Activated gamma-delta T cell treated with Interleukin-2 at 50 U/mL for 16 hours (primary cell): ENCODE data around the gene VWA8.
"Not testable (repeated sequence)": the region's sequence is repeated elsewhere in the genome, so short reads cannot be mapped to it uniquely, and the experiment has no call there.

Experiments
- DNase-seq: peaks from one replicate; pipeline ENCODE4 v3.0.0-alpha.2; 2020

Gene VWA8

DNA sequence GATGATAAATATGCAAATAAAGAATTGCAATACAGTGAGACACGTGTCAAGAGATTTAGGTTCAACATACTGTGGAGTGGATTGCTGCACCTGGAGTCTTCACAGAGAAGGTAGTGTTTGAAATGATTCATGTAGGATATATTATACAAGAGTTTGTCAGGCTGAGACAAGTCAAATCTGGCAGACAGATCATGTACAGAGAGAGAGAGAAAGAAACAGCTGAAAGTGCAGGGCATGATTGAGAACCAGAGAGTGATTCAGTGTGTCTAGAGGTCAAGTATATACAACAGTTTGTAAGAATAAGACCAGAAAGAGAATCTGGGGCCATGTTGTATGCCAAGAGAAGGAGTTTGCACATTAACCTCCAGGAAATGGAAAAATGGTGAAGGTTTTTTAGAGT lies 2.1 kb upstream of the VWA8 start:
- DNase-seq = no peak

DNA sequence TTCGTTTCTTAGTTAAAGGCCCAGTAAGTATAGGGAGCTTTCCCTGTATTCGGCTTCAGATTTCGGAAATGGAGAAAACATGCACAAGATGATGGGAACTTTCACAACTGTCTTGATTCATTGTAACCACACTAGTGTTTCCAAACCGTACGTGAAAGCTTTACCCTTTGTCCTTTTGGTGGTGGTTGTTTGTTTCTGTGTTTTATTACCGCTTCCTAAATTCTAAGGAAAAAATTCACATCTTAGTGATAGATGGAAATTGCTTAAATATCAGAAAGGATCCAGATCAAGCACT lies 504 bp upstream of the VWA8 start:
- no peak for DNase-seq

DNA sequence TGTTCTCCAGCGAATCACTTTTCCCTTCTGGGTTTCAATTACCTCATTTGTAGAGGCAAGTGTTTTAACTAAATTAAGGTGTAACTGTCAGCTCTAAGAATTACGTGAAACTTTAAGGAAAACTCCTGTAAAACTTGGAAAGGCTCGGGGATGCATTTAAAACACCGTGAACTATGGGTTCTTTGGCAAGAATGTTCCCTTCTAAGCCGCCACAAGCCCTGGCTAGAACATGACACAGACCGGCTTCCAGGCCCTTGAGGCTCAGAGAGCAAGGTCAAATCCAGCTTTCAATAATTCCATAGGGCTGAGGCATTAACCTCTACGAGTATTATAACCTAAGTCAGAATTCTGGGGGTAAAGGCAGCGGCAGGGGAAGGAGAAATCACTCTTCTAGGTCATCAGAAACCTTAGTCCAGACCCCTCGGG lies 685 bp downstream of the VWA8 start:
- DNase-seq = no peak

DNA sequence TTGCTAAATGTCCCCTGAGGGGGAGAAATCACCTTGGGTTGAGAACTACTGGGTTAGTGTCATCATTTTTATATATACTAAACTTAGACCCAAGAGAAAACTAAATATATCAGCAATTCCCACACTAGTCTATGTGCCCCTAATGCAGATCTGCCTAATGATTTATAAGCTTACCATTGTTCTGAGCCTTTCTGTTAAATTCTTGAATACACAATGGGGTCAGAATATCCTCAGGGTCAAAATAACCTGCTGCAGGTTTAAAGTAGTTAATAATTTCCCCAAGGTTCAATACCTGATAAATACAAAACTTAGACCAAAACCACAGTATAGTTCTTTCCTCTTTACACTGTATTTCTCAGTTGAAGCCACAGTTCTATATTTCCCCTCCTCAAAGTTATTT lies 4.6 kb downstream of the VWA8 start:
- DNase-seq = no peak

DNA sequence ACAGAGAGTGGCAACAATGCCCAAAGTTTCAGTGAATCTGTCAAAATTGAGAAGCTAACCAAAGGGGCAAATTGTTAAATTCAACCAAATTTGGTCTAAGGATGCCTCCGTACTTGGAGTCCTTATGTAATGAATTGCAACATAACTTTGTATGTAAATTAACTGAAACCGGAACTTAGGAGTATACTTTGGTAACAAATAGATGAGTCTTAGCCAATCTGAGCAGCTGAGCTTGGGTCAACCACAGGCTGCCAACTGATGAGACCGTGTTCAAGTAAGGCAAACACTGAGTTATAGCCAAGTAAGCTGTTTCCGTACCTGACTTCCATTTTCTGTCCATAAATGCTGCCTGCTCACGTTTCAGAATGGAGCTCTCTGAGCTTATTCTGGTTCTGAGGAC lies 5.3 kb downstream of the VWA8 start:
- DNase-seq = no peak

DNA sequence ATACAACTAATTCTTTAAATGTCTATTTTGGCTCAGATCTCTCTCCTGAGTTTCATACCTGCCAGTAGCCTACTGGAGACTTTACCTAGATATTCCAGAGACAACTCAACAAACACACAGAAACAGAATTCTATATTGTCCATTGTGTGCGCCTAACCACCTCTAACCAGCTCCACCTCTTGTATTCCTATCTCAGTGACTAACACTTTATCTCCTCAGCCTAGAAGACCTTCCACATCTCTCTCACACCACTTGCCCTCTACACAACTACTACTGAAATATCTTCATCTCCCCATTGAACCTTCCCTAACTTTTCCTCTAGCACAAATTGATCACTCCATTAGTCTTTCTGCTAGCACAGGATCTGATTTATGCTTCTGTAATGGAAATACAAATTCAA lies 6.7 kb downstream of the VWA8 start:
- no peak for DNase-seq

DNA sequence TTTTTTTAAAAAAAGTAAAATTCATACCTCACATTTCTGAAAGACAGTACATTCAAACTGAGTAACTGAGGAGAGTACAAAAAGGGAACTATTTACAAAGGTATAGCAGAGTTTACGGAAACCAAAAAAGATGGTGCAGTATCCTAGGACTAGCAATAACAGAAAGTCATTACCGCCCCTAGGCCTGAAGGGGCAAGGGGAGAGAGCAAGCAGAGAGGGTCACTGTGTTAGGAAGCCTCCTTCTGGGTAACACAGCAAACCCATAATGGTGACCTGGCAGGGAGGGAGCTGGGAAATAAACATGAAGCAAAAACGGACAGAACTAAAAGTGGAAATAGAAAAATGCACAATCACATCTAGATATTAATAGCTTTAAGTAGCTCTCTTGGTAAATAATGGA lies 8.2 kb downstream of the VWA8 start:
- no peak for DNase-seq

DNA sequence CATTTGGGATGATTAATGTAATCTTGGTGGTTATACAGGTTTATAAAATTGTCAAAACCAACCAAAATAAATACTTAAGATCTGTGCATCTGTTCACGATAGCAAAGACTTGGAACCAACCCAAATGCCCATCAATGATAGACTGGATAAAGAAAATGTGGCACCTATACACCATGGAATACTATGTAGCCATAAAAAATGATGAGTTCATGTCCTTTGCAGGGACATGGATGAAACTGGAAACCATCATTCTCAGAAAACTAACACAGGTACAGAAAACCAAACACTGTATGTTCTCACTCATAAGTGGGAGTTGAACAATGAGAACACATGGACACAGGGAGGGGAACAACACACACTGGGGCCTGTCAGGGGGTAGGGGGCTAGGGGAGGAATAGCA lies 11.8 kb downstream of the VWA8 start:
- DNase-seq = not testable (repeated sequence)

DNA sequence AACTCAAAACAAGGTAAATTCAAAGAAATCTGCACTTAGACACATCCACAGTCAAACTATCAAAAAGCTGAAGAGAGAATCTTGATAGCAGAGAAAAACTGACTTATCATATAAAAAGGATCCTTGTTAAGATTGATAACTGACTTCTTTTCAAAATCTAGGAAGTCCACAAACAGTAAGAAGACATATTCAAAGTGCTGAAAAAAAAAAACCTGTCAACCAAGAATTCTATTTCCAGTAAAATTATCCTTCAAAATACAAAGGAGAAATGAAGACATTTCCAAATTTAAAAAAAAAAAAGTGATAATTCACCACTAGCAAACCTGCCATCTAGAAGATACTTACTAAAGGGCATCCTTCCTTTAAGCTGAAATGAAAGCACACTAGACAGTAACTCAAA lies 15.0 kb downstream of the VWA8 start:
- no peak for DNase-seq

DNA sequence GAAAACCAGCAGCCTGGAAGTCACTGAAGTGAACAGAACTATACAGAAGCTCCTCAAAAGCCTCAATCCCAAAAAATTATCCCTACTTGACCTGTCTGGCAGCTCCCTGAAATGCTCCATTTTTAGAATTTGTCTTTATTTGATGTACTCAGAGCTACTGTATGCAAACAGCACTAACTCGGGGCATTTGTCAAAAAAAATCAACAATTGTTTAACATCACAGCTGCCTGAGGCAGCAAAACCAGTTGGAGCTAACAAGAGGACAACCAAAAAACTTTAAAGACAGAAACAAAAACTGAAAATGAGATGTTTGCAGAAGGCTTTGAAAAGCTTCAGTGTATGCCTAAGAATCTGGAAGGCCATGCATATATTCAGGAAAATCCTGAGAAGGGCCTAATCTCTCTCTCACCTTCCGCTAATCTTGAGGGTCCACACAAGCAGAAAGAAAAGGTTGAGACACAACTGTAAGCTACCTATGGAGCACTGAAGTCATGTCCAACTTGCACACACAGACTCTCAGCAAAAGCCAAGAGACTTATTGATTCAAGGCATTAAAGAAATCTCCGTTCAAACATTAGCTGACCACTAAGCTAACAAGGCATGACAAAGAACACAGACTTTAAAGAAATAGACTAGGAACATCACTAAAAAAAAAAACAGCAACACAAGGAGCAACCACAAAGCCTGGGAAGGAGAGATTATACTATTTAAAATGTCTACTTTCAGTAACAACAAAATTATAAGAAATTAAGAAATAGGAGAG lies 16.1 kb downstream of the VWA8 start:
- no peak for DNase-seq

DNA sequence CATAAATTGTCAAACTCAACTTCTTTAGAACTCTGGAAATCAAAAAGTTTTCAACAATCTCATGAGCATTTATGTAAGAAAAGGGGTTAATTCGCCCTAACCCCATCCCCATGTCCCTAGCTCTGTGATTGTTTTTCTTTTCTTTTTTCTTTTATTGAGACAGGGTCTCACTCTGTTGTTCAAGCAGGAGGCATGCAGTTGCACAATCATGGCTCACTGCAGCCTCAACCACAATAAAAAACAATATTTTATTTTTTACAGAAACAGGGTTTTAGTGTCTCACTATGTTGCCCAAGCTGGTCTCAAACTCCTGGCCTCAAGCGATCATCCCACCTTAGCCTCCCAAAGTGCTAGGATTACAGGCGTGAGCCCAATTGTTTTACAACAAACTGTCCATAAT lies 16.7 kb downstream of the VWA8 start:
- no peak for DNase-seq

DNA sequence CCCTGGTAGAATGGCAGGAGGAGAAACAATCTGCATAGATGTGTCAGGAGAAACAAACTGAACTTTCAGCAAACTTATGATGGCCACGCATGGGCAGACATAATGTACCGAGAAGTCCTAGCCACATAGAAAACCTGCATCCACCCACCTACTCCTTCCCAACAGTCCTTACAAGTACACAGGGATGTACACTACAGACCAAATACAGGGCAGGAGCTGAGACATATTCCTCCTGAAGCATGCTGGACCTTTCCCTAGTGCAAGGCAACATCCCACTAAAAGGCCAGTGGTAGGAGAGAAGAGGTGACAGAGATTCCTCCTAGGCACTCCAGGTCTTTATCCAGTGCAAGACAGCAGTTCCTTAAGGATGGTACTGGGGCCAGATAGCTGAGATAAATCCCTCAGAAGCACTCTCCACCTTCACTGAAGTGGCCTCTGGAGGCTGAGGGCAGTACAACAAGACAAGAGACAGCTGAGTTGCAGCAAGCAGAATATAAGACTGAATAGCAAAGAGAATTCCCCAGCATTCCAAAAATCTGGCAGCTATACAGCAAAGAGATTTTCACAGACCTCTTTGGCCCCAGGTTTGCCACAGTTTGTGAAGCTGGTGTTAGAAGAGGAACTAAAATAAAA lies 18.3 kb downstream of the VWA8 start:
- DNase-seq = no peak

DNA sequence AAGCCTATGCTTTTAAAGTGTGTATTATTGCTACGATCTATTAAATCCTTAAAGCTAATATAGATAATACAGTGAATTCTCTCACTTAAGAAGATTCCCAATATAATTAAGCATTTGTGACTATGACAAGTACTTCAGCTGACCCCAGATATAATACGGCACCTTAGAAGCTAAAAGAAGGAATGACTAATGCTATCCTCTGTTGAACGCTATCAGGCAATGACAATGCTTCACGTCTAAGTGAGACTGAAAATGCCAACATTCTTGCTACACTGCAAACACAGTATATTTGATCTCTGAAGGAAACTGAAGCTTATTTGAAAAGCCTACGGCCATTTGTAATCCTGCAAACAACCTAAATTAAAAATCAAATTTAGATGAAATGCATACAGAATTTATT lies 19.7 kb downstream of the VWA8 start:
- no peak for DNase-seq

DNA sequence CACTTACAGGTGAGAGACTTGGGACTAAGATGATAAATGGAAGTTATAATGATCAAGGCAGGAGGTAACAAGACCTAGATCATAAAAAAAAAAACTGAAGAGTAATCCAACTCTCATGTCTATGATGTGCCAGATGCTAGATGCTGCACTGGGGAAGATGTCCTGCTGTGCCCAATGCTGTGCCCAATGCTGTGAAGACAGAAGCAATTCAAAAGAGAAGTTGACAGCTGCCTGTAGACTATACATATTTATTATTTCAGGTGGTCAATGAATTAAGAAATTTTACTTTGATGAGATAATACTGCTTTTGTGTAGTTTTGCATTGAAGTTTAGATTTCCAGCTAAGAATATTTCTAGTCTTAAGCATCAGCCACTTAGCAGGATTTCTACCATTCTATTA lies 21.5 kb downstream of the VWA8 start:
- DNase-seq = no peak

DNA sequence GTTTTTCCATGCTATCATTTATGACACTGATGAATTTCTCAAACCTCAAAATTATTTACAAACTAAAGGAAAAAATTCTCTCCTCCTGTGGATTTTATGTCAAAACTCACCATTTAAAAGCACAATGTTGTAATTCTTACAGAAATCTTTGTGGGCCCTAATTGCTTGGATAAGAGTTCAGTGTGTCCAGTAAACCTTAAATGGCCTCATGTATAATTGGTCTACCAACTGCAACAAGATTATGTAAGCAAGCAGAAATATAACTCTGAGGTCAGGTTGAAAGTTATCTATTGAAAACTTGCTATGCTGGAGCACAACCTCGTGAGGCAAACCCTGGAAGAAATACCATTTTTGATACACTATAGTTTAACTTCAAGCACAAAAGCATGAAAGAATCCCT lies 22.0 kb downstream of the VWA8 start:
- DNase-seq = no peak

DNA sequence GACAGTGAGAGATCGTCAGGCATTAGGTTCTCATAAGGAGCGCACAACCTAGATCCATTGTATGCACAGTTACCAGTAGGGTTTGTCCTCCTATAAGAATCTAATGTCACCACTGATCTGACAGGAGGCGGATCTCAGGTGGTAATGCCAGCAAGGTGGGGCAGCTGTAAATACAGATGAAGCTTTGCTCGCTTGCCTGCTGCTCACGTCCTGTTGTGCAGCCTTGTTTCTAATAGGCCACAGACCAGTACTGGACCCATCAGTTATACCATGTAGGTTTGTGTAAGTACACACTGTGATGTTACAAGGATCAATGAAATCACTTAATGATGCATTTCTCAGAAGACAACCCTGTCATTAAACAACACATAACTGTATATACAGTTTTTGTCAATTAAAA lies 23.5 kb downstream of the VWA8 start:
- DNase-seq = no peak

DNA sequence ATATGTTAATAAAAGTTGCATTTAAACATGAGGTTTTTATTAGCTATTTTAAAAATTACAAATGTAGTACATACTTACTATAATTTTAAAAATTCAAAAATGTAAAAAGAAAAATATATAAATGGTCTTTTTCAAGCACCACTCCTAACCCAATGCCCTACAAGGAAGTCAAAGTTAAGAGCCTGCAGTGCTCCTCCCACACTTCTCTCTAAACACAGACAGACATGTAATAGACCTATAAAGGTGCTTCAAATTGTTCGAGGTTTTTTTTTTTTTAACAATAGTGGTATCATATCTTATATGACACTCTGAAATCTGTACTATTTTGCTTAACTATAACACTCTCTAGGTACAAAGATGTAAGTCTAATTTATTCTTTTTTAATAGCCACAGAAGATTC lies 25.4 kb downstream of the VWA8 start:
- DNase-seq = no peak

DNA sequence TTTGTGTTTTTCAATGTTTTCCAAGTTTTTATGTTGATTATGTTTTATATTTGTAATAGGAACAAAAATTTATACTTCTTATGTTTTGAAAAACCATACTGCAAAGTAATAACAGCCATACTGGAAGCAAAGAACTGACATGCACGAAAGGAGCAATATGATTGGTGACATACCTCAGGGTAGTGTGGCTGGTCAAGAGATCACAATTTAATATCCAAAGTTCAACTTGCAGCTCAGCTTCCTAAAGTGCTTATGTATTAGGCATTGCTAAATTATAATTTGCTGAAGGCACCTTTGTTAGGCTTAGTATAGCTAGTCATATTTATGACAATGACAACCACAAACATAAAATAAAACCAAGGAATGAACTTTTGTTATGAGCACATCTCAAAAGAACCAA lies 25.9 kb downstream of the VWA8 start:
- DNase-seq = no peak

DNA sequence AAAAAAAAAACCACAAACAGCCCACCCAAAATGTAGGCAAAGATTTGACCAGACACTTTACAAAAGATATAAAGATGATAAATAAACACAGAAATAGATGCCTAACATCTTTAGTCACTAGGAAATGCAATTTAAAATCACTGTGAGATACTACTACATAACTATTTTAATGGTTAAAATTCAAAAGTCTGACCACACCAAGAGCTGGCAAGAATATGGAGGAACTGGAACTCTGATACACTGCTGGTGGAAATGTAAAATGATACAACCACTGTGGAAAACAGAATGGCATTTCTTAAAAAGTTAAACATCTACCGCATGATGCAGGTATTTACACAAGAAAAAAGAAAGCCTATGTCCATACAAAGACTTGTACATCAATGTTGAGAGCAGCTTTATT lies 26.8 kb downstream of the VWA8 start:
- DNase-seq = no peak

DNA sequence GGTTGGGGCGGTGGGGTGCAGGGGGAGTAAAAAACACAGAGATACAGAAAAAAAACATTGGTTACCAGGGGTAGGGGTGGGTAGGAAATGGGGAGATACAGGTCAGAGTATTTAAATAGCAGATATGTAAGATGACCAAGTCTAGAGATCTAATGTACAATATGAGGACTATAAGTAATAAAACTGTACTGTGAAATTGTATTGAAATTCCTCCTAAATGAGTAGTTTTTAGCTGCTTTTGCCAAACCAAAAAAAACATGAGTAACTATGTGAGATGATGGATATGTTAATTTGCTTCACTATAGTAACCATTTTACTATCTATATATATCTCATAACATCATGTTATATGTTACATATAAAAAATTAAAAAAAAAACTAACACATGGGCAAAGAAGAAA lies 29.6 kb downstream of the VWA8 start:
- no peak for DNase-seq

DNA sequence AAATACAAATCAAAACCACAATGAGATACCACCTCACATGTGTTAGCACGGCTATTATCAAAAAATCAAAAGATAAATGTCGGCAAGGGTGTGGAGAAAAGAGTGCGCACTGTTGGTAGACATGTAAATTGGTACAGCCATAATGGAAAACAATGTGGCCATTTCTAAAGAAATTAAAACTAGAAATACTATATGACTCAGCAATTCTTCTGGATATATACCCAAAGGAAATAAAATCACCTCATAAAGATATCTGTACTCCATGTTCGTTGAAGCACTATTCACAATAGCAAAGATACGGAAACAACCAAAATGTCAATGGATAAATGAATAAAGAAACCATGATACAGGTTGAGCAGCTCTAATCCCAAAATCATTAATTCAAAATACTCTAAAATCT lies 30.8 kb downstream of the VWA8 start:
- DNase-seq = no peak

DNA sequence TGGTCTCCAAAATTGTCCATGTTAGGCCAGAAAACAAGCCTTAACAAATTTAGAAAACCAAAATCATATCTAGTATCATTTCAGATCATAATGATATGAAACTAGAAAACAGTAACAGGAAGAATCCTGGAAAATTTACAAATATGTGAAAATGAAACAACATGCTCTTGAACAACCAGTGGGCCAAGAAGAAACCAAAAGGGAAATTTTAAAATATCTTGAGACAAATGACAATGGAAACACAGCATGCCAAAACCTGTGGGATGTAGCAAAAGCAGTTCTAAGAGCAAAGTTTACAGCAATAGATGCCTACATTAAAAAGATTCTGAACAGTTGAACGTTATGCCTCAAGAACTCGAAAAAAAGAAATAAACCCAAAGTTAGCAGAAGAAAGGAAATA lies 32.6 kb downstream of the VWA8 start:
- no peak for DNase-seq

DNA sequence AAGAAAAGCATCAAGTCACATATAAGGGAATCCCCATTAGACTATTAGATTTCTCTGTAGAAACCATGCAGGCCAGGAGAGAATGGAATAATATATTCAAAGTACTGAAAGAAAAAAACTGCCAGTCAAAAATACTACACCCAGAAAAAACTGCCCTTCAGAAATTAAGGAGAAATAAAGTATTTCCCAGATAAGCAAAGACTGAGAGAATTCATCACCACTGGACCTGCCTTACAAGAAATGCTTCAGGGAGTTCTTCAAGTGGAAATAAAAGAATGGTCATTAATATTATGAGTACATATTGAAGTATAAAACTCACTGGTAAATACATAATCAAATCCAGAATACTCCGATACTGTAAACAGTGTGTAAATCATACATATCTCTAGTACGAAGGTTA lies 35.9 kb downstream of the VWA8 start:
- DNase-seq = no peak

DNA sequence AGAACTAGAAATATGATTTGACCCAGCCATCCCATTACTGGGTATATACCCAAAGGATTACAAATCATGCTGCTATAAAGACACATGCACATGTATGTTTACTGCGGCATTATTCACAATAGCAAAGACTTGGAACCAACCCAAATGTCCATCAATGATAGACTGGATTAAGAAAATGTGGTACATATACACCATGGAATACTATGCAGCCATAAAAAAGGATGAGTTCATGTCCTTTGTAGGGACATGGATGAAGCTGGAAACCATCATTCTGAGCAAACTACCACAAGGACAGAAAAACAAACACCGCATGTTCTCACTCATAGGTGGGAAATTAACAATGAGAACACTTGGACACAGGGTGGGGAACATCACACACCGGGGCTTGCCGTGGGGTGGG lies 38.0 kb downstream of the VWA8 start:
- DNase-seq = not testable (repeated sequence)

DNA sequence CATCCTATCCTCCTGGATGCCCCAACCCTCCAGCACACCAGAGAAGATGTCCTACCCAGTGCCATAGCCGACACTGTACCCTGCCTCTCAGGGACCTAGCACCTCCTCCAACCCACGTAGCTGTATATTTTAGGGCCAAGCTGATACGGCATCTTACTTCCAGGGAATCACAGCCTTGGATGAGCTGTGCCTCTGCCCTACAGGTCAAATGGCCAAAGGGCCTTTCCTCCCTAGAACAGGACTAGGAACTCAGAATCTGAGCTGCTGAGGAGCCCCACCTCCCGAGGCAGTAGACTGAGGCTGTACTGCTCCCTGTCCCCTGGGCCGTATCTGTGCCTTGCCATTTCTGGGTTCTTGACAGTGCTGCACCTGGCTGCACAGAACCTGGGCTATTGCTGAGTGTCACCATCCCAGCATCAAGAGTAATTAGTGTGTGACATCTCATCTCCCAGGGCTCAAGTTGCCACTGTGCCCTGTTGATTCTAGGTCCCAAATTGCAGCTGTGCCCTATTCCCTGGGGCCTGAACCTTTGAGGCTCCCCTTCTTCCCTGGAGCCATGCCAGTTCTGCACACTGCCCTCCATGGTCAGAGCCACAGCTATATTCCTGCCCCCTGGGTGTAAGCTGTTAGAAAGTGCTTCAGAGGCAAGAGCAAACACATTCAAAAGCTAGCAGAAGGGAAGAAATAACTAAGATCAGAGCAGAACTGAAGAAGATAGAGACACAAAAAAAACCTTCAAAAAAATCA lies 41.0 kb downstream of the VWA8 start:
- DNase-seq = no peak
